Parathyroid adenoma (tissue), 2 donors: ENCODE results near the gene SERPINH1.

ENCODE experiments used
- H2AFZ ChIP-seq: fragments of 300-600 bp; sonication (generic); one replicate; pipeline ENCODE4 v1.7.0; 2017; ENCODE audit warnings: antibody characterized with exemption, mild to moderate bottlenecking
- H3K27ac ChIP-seq: fragments of 300-600 bp; sonication (generic); one replicate; pipeline ENCODE4 v1.7.0; 2017
- H3K27me3 ChIP-seq: fragments of 300-600 bp; sonication (generic); one replicate; pipeline ENCODE4 v1.7.0; 2017; ENCODE audit warnings: low read length; ENCODE audit not compliant: control insufficient read depth, insufficient read depth
- H3K36me3 ChIP-seq: fragments of 300-600 bp; sonication (generic); one replicate; pipeline ENCODE4 v1.7.0; 2017; ENCODE audit warnings: low read length; ENCODE audit not compliant: control insufficient read depth, insufficient read depth
- H3K4me1 ChIP-seq: fragments of 300-600 bp; sonication (generic); one replicate; pipeline ENCODE4 v1.7.0; 2017; ENCODE audit warnings: control low read depth
- H3K4me2 ChIP-seq: fragments of 300-600 bp; sonication (generic); one replicate; pipeline ENCODE4 v1.7.0; 2017; ENCODE audit warnings: low read length
- H3K4me3 ChIP-seq: fragments of 300-600 bp; sonication (generic); one replicate; pipeline ENCODE4 v1.7.0; 2017; ENCODE audit warnings: low read depth, low read length
- H3K79me2 ChIP-seq: fragments of 300-600 bp; sonication (generic); one replicate; pipeline ENCODE4 v1.7.0; 2017; ENCODE audit warnings: control low read depth
- H3K9ac ChIP-seq: fragments of 300-600 bp; sonication (generic); one replicate; pipeline ENCODE4 v1.7.0; 2017; ENCODE audit warnings: mild to moderate bottlenecking
- H3K9me3 ChIP-seq: fragments of 300-600 bp; sonication (generic); one replicate; pipeline ENCODE4 v1.7.0; 2017; ENCODE audit warnings: low read length; ENCODE audit not compliant: control insufficient read depth
- CTCF ChIP-seq: fragments of 300-600 bp; sonication (generic); IDR thresholded peaks from one replicate; pipeline ENCODE4 v1.7.0; 2017; ENCODE audit warnings: antibody characterized with exemption, mild to moderate bottlenecking
- donor health status: primary hyperparathyroidism.

The SERPINH1 gene

GRCh38 chr11:75578977-75579376, 16.9 kb downstream of the SERPINH1 start:
- H3K27ac ChIP-seq = no peak overlapping the region
- H3K79me2 ChIP-seq = no peaks in the 10 kb centered on the region
- H3K4me3 ChIP-seq = no peak overlapping the region
- no peak for TF ChIP-seq CTCF
- peaks cover under 1% of the 10 kb centered on the region for H3K4me1 ChIP-seq
- H3K36me3 ChIP-seq = no peaks in the 10 kb centered on the region
- no peak overlapping the region for H3K4me2 ChIP-seq
- H3K27me3 ChIP-seq = no peaks in the 10 kb centered on the region
- H2AFZ ChIP-seq = no peak overlapping the region
- no peak overlapping the region for H3K9ac ChIP-seq
- no peaks in the 10 kb centered on the region for H3K9me3 ChIP-seq

- Histone ChIP-seq H2AFZ (no peak overlapping the region), H3K27me3 (no peaks in the 10 kb centered on the region), H3K4me1 (peaks cover 5% of the 10 kb centered on the region), H3K36me3 (no peaks in the 10 kb centered on the region), H3K9ac (no peak overlapping the region), H3K27ac (no peak overlapping the region), H3K4me3 (no peak overlapping the region), H3K9me3 (no peaks in the 10 kb centered on the region), H3K4me2 (no peak overlapping the region), H3K79me2 (no peaks in the 10 kb centered on the region)
- TF ChIP-seq CTCF = no peak
These were observed 17.8 kb downstream of the SERPINH1 start for GRCh38 chr11:75579841-75580240.

GRCh38 chr11:75582506-75582894, 20.4 kb downstream of the SERPINH1 start:
- Histone ChIP-seq H3K9me3 (no peaks in the 10 kb centered on the region), H3K4me1 (peaks cover 5% of the 10 kb centered on the region), H3K27me3 (no peaks in the 10 kb centered on the region), H3K4me3 (no peak overlapping the region), H3K36me3 (no peaks in the 10 kb centered on the region), H3K4me2 (no peak overlapping the region), H2AFZ (peak overlapping the region; percentile 84), H3K79me2 (no peaks in the 10 kb centered on the region), H3K27ac (peak overlapping the region; percentile 97), H3K9ac (no peak overlapping the region)
- TF ChIP-seq CTCF = no peak

- peak overlapping the region; percentile 88 for H3K9ac ChIP-seq
- no peaks in the 10 kb centered on the region for H3K27me3 ChIP-seq
- H3K9me3 ChIP-seq = no peaks in the 10 kb centered on the region
- H3K79me2 ChIP-seq = no peaks in the 10 kb centered on the region
- H3K4me2 ChIP-seq = peak overlapping the region; percentile 32
- peak; percentile 5 for TF ChIP-seq CTCF
- H3K36me3 ChIP-seq = no peaks in the 10 kb centered on the region
- peak overlapping the region; percentile 97 for H3K27ac ChIP-seq
- H2AFZ ChIP-seq = peak overlapping the region; percentile 84
- H3K4me1 ChIP-seq = peaks cover 5% of the 10 kb centered on the region
- peak overlapping the region; percentile 50 for H3K4me3 ChIP-seq
These were observed 21.1 kb downstream of the SERPINH1 start for GRCh38 chr11:75582895-75583717.
